Measurements from ENCODE around the gene SERPINE1. TPM values are rescaled to one million over a fixed set of nuclear protein-coding genes. Genes with fewer than 3 reads are reported as not detected.

Gene SERPINE1
- total and polyA plus RNA-seq, 2 of the 4 experiments (the other 2 are of a cell fraction), result 1,441 to 2,783 TPM

- no peak for TF ChIP-seq MAZ (IDR thresholded peaks at IDR 0.05; ENCODE audit: borderline replicate concordance, low read depth, low read length)
- 0 out of 2 replicates have a peak, but pooled peaks have one; percentile 21 for TF ChIP-seq CTCF (conservative IDR thresholded peaks at IDR 0.05; ENCODE audit: low read depth, low read length)
- TF ChIP-seq CHD1 (IDR thresholded peaks at IDR 0.05; ENCODE audit: low read depth, low read length), result no peak
- 0 out of 2 replicates have a peak, but pooled peaks have one; percentile 7 for TF ChIP-seq RAD21 (IDR thresholded peaks at IDR 0.05; ENCODE audit: low read length)
- TF ChIP-seq, protein P1, sequence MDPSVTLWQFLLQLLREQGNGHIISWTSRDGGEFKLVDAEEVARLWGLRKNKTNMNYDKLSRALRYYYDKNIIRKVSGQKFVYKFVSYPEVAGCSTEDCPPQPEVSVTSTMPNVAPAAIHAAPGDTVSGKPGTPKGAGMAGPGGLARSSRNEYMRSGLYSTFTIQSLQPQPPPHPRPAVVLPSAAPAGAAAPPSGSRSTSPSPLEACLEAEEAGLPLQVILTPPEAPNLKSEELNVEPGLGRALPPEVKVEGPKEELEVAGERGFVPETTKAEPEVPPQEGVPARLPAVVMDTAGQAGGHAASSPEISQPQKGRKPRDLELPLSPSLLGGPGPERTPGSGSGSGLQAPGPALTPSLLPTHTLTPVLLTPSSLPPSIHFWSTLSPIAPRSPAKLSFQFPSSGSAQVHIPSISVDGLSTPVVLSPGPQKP (IDR thresholded peaks at IDR 0.05; ENCODE audit: borderline replicate concordance, low read depth, low read length), result no peak
These were observed 29.4 kb downstream of the SERPINE1 start for GRCh38 chr7:101156277-101156676.

More at GRCh38 chr7:101156277-101156676, 29.4 kb downstream of the SERPINE1 start:
- H3K4ac ChIP-seq (ENCODE audit: low read depth, low read length), result no peak overlapping the region; the same call in 1 of the 2 replicates
- POLR2A ChIA-PET (ENCODE audit: unreplicated experiment), result interaction anchor here (0.6 kb wide), 2 partner anchors 10 to 48 kb away, joined by 5 to 11 read pairs; no protein-coding TSS in a partner anchor
- H3K18ac ChIP-seq (ENCODE audit: low read depth, low read length), result no peak overlapping the region
- in situ Hi-C loops (cut with MboI; ENCODE audit: low sequenced_read_pairs), result no loop called here
- H2BK5ac ChIP-seq (ENCODE audit: low read depth, low read length, poor library complexity, severe bottlenecking), result no peak overlapping the region
- peak overlapping the region; percentile 9 for H2AK9ac ChIP-seq (replicated peaks; ENCODE audit: low read depth, low read length, poor library complexity)
- H3K4me2 ChIP-seq (ENCODE audit: low read depth, low read length), result no peak overlapping the region
- BruUV-seq (replicated peaks), result no TSS peak
- CTCF ChIA-PET, result interaction anchor here (0.6 to 2.8 kb wide), 5 partner anchors 12 to 126 kb away, joined by 3 to 10 read pairs (median 8); no protein-coding TSS in a partner anchor
- H4K91ac ChIP-seq (ENCODE audit: insufficient read depth, low read depth, low read length), result no peak overlapping the region
- intact Hi-C loops (cut with micrococcal nuclease), result no loop called here
- H3K79me1 ChIP-seq (ENCODE audit: low read depth in 1 of 2, low read length in 2 of 2), result peaks cover 10 to 38% of the 10 kb centered on the region in 2 experiments
- no peak overlapping the region for H2BK20ac ChIP-seq (ENCODE audit: low read depth, low read length)
- no peak overlapping the region for H3K14ac ChIP-seq (replicated peaks; ENCODE audit: low read depth, low read length)
- H2BK15ac ChIP-seq (ENCODE audit: low read depth, low read length), result no peak overlapping the region
- ATAC-seq (ENCODE audit: low read depth) (no peak), DNase-seq (no peak)
- H2BK120ac ChIP-seq (ENCODE audit: low read depth, low read length), result no peak overlapping the region
- H4K5ac ChIP-seq (ENCODE audit: low read depth, low read length), result no peak overlapping the region
- H4K8ac ChIP-seq (ENCODE audit: low read depth in 2 of 2, low read length in 2 of 2), result no peak overlapping the region
- H3K27me3 ChIP-seq (ENCODE audit: control insufficient read depth, insufficient read depth, low read length), result no peaks in the 10 kb centered on the region
- peaks cover 7% of the 10 kb centered on the region; the same call in 1 of the 2 replicates for H4K20me1 ChIP-seq (ENCODE audit: insufficient read depth, low read length)
- H3K56ac ChIP-seq (ENCODE audit: extremely low read depth, insufficient read depth, low read length), result no peak overlapping the region
- dilution Hi-C loops (cut with HindIII; ENCODE audit: low sequenced_read_pairs, unreplicated experiment), result no loop called here
- no peak overlapping the region for H2AK5ac ChIP-seq (ENCODE audit: low read depth, low read length)
- H3K27ac ChIP-seq (ENCODE audit: insufficient read depth, low read length), result no peak overlapping the region
- no peak overlapping the region for H3K4me3 ChIP-seq (ENCODE audit: insufficient read depth, low read depth, low read length)
- H3K9ac ChIP-seq (ENCODE audit: low read depth, low read length), result no peak overlapping the region
- no CpG with 5 or more reads among the region's 6 CpGs for WGBS, 2 experiments (ENCODE audit: extremely low coverage in 2 of 2, insufficient read length in 1 of 2)
- H3K4me1 ChIP-seq (ENCODE audit: control insufficient read depth, insufficient read depth, low read length), result peaks cover 7% of the 10 kb centered on the region
- H3K9me1 ChIP-seq (ENCODE audit: insufficient read depth, low read length), result peaks cover 3% of the 10 kb centered on the region
- H3K9me3 ChIP-seq (ENCODE audit: control insufficient read depth, insufficient read depth, low read length), result no peaks in the 10 kb centered on the region
- peaks cover 27% of the 10 kb centered on the region for H3K36me3 ChIP-seq (ENCODE audit: control insufficient read depth, insufficient read depth, low read length)
- 0 out of 2 replicates have a peak overlapping the region, but pooled peaks have one; percentile 26 for H3K23ac ChIP-seq (ENCODE audit: low read depth, low read length)
- H2AFZ ChIP-seq (replicated peaks; ENCODE audit: low read length, poor library complexity), result no peak overlapping the region

Data from IMR-90 (cell line).